NB4 (cell line): ENCODE measurements around the gene RAET1G.

Source experiments
- MYC ChIP-seq: IDR thresholded peaks from 2 replicates; pipeline ENCODE4 v1.6.1; 2011; ENCODE audit warnings: low read depth, low read length
- TF ChIP-seq, protein P1 (sequence below): IDR thresholded peaks from 2 replicates; pipeline ENCODE4 v1.6.1; 2011; ENCODE audit warnings: low read depth, low read length
- TF ChIP-seq, protein P2 (sequence below): IDR thresholded peaks from one replicate; pipeline ENCODE4 v1.5.1; 2012; ENCODE audit warnings: low read depth, low read length

DNA sequence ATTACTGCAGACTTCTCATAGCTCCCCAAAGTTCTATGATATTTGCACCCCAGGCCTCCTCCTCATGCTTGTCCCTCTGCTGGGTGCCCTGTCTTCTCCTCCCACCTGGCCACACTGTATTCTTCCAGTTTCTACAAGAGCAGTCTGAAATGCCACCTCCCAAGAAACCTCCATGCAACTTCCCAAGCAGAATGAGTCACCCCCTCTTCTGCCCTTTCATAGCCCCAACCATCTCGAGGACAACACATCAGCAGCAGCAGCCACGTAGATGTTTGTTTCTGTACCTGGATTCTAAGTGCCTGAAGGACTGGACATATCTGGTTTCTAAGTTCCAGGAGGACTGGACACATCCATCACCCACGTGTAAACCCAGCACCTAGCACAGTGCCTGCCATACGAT, 12.3 kb upstream of the RAET1G start:
- TF ChIP-seq, protein P1, sequence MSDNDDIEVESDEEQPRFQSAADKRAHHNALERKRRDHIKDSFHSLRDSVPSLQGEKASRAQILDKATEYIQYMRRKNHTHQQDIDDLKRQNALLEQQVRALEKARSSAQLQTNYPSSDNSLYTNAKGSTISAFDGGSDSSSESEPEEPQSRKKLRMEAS, result no peak
- TF ChIP-seq, protein P2, sequence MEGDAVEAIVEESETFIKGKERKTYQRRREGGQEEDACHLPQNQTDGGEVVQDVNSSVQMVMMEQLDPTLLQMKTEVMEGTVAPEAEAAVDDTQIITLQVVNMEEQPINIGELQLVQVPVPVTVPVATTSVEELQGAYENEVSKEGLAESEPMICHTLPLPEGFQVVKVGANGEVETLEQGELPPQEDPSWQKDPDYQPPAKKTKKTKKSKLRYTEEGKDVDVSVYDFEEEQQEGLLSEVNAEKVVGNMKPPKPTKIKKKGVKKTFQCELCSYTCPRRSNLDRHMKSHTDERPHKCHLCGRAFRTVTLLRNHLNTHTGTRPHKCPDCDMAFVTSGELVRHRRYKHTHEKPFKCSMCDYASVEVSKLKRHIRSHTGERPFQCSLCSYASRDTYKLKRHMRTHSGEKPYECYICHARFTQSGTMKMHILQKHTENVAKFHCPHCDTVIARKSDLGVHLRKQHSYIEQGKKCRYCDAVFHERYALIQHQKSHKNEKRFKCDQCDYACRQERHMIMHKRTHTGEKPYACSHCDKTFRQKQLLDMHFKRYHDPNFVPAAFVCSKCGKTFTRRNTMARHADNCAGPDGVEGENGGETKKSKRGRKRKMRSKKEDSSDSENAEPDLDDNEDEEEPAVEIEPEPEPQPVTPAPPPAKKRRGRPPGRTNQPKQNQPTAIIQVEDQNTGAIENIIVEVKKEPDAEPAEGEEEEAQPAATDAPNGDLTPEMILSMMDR, result no peak
- no peak for TF ChIP-seq MYC
